Adrenal gland (tissue), 12 donors: ENCODE results near the gene SIAH3. TPM values are rescaled to one million over a fixed set of nuclear protein-coding genes. Genes with fewer than 3 reads are reported as not detected.

ENCODE experiments used
- DNase-seq, 7 donors: peaks; one replicate each; pipeline ENCODE4 v3.0.0-alpha.2; 2019 to 2020
- H3K27ac ChIP-seq, 5 donors: fragments of 200-600 bp; sonication (generic) in 4 of 5; 1 replicate in 3 of 5; 2 replicates in 2 of 5; pipeline versions ENCODE4 v1.5.1 to v1.8.0; 2016 to 2020; ENCODE audit warnings: mild to moderate bottlenecking in 1 of 5
- H3K27me3 ChIP-seq: fragments of 200-600 bp; 2 replicates; pipeline ENCODE4 v1.8.0; 2021
- H3K36me3 ChIP-seq, 2 donors: fragments of 200-600 bp; replicated peaks in 1 of 2; 1 replicate in 1 of 2; 2 replicates in 1 of 2; pipeline versions ENCODE4 v1.5.1 to v1.8.0; 2018 to 2022
- H3K4me1 ChIP-seq, 2 donors: fragments of 200-600 bp; replicated peaks in 1 of 2; 1 replicate in 1 of 2; 2 replicates in 1 of 2; pipeline versions ENCODE4 v1.5.1 to v1.8.0; 2018 to 2021
- H3K4me3 ChIP-seq, 4 donors: fragments of 200-600 bp; sonication (generic) in 3 of 4; one replicate each; pipeline ENCODE4 v1.5.1; 2016 to 2018
- H3K9me3 ChIP-seq, 3 donors: fragments of 200-600 bp; sonication (generic) in 1 of 3; replicated peaks in 1 of 3; 1 replicate in 2 of 3; 2 replicates in 1 of 3; pipeline versions ENCODE4 v1.5.1 to v1.8.0; 2016 to 2021
- POLR2A ChIP-seq, 2 donors: fragments of 450-650 bp; IDR thresholded peaks; one replicate each; pipeline ENCODE4 v1.6.1; 2017; ENCODE audit warnings: antibody characterized with exemption in 2 of 2, mild to moderate bottlenecking in 2 of 2, moderate library complexity in 1 of 2
- WGBS, 4 donors: extraction: QIAGEN DNeasy Blood & Tissue Kit in 2 of 4; methylation state at CpG; one replicate each; pipeline versions ENCODE4 v1.1.5 to v1.1.7; 2013 to 2017; 5-methylcytosine and 5-hydroxymethylcytosine counted together
- intact Hi-C, 2 donors: fragments of 100-400 bp; cut with DNase I; formaldehyde crosslinking; loops; one replicate each; pipeline versions ENCODE4 v1.14.1 to v1.15.0; 2022 to 2023
- polyA plus RNA-seq, 3 donors: library from polyadenylated mRNA; stranded (reverse); fragments of 200-250 nt in 2 of 3; fragments of 350-450 nt in 1 of 3; fragmentation: Illumina TruSeq in 1 of 3; extraction: RNeasy Lipid Tissue Mini Kit (QIAGEN cat#74804) in 1 of 3; gene quantifications; one replicate each; pipeline ENCODE4 v1.2.3, GENCODE V29; 2013 to 2014
- total RNA-seq, 9 donors: library from RNA; depleted of rRNA in 4 of 9; stranded (reverse); fragments of >200 nt in 4 of 9; fragments of 120-200 nt in 1 of 9; fragmentation: NEBNext Ultra II Directional in 1 of 9; extraction: Animal tissue kit (Norgen Biotek cat#: 25700) in 1 of 9; gene quantifications; one replicate each; pipeline versions ENCODE4 v1.1.0 to v1.2.4, GENCODE V29; 2013 to 2023
- TF ChIP-seq, protein P1 (sequence below), 6 experiments: fragments of 450-650 bp in 4 of 6; fragments of 200-600 bp in 2 of 6; sonication (generic) in 1 of 6; IDR thresholded peaks; 1 replicate in 5 of 6; 2 replicates in 1 of 6; pipeline versions ENCODE4 v1.5.1 to v1.8.0; 2016 to 2021; ENCODE audit warnings: antibody characterized with exemption in 6 of 6, mild to moderate bottlenecking in 2 of 6, moderate library complexity in 1 of 6
- donor health status: healthy with polysubstance abuse.
- donor health status: Bipolar disorder and iron deficiency.
- donor health status: DM: yes; HTN: yes; CAD: no.
- donor health status: DM: no; HTN: no; CAD: no.
- donor health status: DM: no; HTN: no; CAD: no.
- donor health status: DM: yes; HTN: yes; CAD: no.

Gene SIAH3
- total and polyA plus RNA-seq, 12 donors, result 0.03 to 0.64 (median 0.24) TPM

GRCh38 chr13:45820106-45820838, 31.3 kb downstream of the SIAH3 start:
- no peaks in the 10 kb centered on the region for H3K27me3 ChIP-seq
- peaks cover 8 to 10% of the 10 kb centered on the region in 2 donors for H3K4me1 ChIP-seq
- H3K27ac ChIP-seq, result no peak overlapping the region
- no peaks in the 10 kb centered on the region for H3K9me3 ChIP-seq
- DNase-seq, result no peak
- TF ChIP-seq POLR2A (IDR thresholded peaks at IDR 0.05), result no peak
- TF ChIP-seq, protein P1, sequence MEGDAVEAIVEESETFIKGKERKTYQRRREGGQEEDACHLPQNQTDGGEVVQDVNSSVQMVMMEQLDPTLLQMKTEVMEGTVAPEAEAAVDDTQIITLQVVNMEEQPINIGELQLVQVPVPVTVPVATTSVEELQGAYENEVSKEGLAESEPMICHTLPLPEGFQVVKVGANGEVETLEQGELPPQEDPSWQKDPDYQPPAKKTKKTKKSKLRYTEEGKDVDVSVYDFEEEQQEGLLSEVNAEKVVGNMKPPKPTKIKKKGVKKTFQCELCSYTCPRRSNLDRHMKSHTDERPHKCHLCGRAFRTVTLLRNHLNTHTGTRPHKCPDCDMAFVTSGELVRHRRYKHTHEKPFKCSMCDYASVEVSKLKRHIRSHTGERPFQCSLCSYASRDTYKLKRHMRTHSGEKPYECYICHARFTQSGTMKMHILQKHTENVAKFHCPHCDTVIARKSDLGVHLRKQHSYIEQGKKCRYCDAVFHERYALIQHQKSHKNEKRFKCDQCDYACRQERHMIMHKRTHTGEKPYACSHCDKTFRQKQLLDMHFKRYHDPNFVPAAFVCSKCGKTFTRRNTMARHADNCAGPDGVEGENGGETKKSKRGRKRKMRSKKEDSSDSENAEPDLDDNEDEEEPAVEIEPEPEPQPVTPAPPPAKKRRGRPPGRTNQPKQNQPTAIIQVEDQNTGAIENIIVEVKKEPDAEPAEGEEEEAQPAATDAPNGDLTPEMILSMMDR (IDR thresholded peaks at IDR 0.05), result no peak
- no peak overlapping the region for H3K4me3 ChIP-seq
- H3K36me3 ChIP-seq, result no peaks in the 10 kb centered on the region
- intact Hi-C loops, result no loop called here
- 92 to 95% (median 95%) methylated on average over 17 to 18 of the region's 18 CpGs for WGBS, 4 donors

GRCh38 chr13:45817833-45818232, 33.7 kb downstream of the SIAH3 start:
- H3K4me1 ChIP-seq, result no peaks in the 10 kb centered on the region
- 58 to 100% (median 79%) methylated on average over 1 to 2 of the region's 2 CpGs for WGBS, 4 donors
- no peak for TF ChIP-seq POLR2A (IDR thresholded peaks at IDR 0.05)
- TF ChIP-seq, protein P1 (IDR thresholded peaks at IDR 0.05), result no peak
- H3K27me3 ChIP-seq, result no peaks in the 10 kb centered on the region
- DNase-seq, result no peak
- intact Hi-C loops, result loop anchor here (10.0 kb wide), 1 partner anchor 307 kb away; no protein-coding TSS in a partner anchor
- no peak overlapping the region for H3K27ac ChIP-seq
- H3K4me3 ChIP-seq, result no peak overlapping the region
- H3K9me3 ChIP-seq, result no peaks in the 10 kb centered on the region
- H3K36me3 ChIP-seq, result no peaks in the 10 kb centered on the region

- H3K4me3 ChIP-seq, result no peak overlapping the region
- H3K36me3 ChIP-seq, result no peaks in the 10 kb centered on the region
- no peaks in the 10 kb centered on the region for H3K27me3 ChIP-seq
- TF ChIP-seq, protein P1 (IDR thresholded peaks at IDR 0.05), result no peak
- no peak for TF ChIP-seq POLR2A (IDR thresholded peaks at IDR 0.05)
- WGBS, 4 donors, result 82 to 89% (median 84%) methylated on average over 4 to 6 of the region's 6 CpGs
- H3K9me3 ChIP-seq, result no peaks in the 10 kb centered on the region
- no peak overlapping the region for H3K27ac ChIP-seq
- H3K4me1 ChIP-seq, result no peaks in the 10 kb centered on the region
- DNase-seq, result no peak
- intact Hi-C loops, result loop anchor here (10.0 kb wide), 1 partner anchor 308 kb away; no protein-coding TSS in a partner anchor
Measured at GRCh38 chr13:45816427-45816826, 35.1 kb downstream of the SIAH3 start.

DNA sequence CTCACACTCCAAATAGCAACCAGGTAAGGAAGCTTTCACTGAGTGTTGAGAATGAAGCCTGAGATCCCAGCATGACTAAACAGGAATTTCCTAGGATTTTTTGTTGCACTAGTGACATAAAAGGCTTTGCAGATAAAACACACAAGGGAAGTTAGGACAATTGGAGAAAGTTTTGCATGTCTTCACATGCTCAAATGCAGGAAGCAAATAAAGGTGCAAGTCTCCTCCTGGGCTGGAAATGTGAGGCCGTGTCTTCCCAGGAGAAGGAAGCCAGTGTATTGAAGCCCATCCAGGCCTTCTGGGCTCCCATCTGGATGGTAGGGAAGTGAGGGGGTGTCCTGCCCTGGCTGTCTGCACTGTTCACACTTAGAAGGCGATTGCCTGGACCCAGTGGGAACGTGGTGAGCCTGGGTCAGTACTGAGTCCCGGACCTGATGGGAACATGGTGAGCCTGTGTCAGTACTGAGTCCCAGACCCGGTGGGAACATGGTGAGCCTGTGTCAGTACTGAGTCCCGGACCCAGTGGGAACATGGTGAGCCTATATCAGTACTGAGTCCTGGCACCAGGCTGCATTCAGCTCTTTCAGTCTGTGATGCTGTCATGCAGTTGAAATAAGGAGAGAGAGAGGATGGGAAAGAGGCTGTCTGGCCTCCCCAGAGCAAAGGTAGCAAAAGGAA, 38.7 kb downstream of the SIAH3 start:
- TF ChIP-seq POLR2A (IDR thresholded peaks at IDR 0.05), result no peak
- no peaks in the 10 kb centered on the region for H3K27me3 ChIP-seq
- intact Hi-C loops, result loop anchor here (10.0 kb wide), 1 partner anchor 312 kb away; no protein-coding TSS in a partner anchor

More for the DNA sequence above, 38.7 kb downstream of the SIAH3 start:
- H3K36me3 ChIP-seq, result no peaks in the 10 kb centered on the region
- WGBS, 4 donors, result 86 to 97% (median 90%) methylated on average over 4 to 6 of the region's 6 CpGs
- no peak for DNase-seq
- no peak overlapping the region for H3K27ac ChIP-seq
- H3K9me3 ChIP-seq, result no peaks in the 10 kb centered on the region
- H3K4me1 ChIP-seq, result no peaks in the 10 kb centered on the region
- no peak overlapping the region for H3K4me3 ChIP-seq
